SU-DHL-6 (cell line): ENCODE data around the gene SLC66A1.
"Not testable (repeated sequence)": the region's sequence is repeated elsewhere in the genome, so short reads cannot be mapped to it uniquely, and the experiment has no call there.

Experiments
- EZH2phosphoT487 ChIP-seq: fragments of 200-600 bp; sonication (generic), shearing (Covaris generic); conservative IDR thresholded peaks from 2 replicates; pipeline ENCODE4 v1.6.1; 2018; ENCODE audit warnings: mild to moderate bottlenecking, antibody characterized with exemption, low read length, moderate library complexity, mixed read lengths
- TF ChIP-seq, protein P1 (sequence below): fragments of 200-600 bp; sonication (generic); IDR thresholded peaks from one replicate; pipeline ENCODE4 v1.5.1; 2017; ENCODE audit warnings: antibody characterized with exemption, mild to moderate bottlenecking, low read length, moderate library complexity; ENCODE audit not compliant: insufficient read depth, poor library complexity, severe bottlenecking

DNA sequence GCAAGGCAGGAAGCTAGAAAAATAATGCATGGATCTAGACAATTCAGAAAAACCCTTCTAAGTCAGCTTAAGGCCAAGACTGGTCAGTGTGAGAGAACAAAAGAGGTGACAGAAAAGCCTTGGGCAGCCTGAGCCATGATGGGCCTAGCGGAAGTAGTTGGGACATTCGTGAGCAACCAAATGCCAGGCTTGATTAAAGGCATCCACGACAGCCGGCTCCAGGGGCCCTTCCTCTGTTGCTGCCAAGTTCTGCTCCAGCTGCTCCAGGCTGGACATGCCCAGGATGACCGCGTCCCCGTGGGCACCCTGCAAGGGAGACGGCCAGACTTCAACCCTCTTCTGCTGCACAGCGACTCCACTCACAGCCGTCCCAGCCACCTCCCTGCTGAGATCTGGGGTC, 8.0 kb upstream of the SLC66A1 start:
- TF ChIP-seq, protein P1, sequence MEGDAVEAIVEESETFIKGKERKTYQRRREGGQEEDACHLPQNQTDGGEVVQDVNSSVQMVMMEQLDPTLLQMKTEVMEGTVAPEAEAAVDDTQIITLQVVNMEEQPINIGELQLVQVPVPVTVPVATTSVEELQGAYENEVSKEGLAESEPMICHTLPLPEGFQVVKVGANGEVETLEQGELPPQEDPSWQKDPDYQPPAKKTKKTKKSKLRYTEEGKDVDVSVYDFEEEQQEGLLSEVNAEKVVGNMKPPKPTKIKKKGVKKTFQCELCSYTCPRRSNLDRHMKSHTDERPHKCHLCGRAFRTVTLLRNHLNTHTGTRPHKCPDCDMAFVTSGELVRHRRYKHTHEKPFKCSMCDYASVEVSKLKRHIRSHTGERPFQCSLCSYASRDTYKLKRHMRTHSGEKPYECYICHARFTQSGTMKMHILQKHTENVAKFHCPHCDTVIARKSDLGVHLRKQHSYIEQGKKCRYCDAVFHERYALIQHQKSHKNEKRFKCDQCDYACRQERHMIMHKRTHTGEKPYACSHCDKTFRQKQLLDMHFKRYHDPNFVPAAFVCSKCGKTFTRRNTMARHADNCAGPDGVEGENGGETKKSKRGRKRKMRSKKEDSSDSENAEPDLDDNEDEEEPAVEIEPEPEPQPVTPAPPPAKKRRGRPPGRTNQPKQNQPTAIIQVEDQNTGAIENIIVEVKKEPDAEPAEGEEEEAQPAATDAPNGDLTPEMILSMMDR, result not testable (repeated sequence)
- not testable (repeated sequence) for TF ChIP-seq EZH2phosphoT487
